Panc1 (cell line): Measurements from ENCODE around the gene RNF130. TPM values are rescaled to one million over a fixed set of nuclear protein-coding genes. Genes with fewer than 3 reads are reported as not detected.
A peak's percentile ranks its signal among the peaks of the same experiment; 100 is the strongest.

Source experiments
- ATAC-seq: fragments of 200-7000 bp; cut with Tn5 transposase; 2 replicates; pipeline ENCODE4 v1.9.1; 2020; ENCODE audit warnings: mild to moderate bottlenecking, moderate library complexity
- BruUV-seq: library from RNA; stranded (reverse); fragments of 400-500 nt; replicated peaks from 2 replicates; lab custom pipeline; 2021; lab: Mats Ljungman, UMichigan
- CTCF ChIA-PET: fragments of 300-600 bp; sonication (Branson Sonifier 250); formaldehyde crosslinking; loops from one replicate; lab custom pipeline; 2022; ENCODE audit warnings: antibody characterized with exemption; lab: Charles Lee
- POLR2A ChIA-PET: fragments of 300-600 bp; sonication (Branson Sonifier 250); formaldehyde crosslinking; loops from one replicate; lab custom pipeline; 2022; ENCODE audit warnings: antibody characterized with exemption; lab: Charles Lee
- DNase-seq: peaks from one replicate; pipeline ENCODE4 v3.0.0-alpha.2; 2010; ENCODE audit warnings: low read depth, low spot score
- H3K27ac ChIP-seq: 2 replicates; pipeline ENCODE4 v1.5.1; 2011; ENCODE audit warnings: mild to moderate bottlenecking, low read length, inconsistent platforms
- H3K27me3 ChIP-seq: fragments of 200-500 bp; sonication (Bioruptor generic); 2 replicates; pipeline ENCODE4 v1.6.0; 2014; ENCODE audit warnings: low read length, inconsistent platforms; ENCODE audit not compliant: control insufficient read depth, insufficient read depth
- H3K36me3 ChIP-seq: fragments of 200-500 bp; sonication (Bioruptor generic); 2 replicates; pipeline ENCODE4 v1.5.1; 2014; ENCODE audit warnings: inconsistent platforms, mild to moderate bottlenecking, low read length, moderate library complexity; ENCODE audit not compliant: control insufficient read depth, insufficient read depth
- H3K4me1 ChIP-seq: 2 replicates; pipeline ENCODE4 v1.5.1; 2011; ENCODE audit warnings: inconsistent platforms, mild to moderate bottlenecking, low read length, moderate library complexity; ENCODE audit not compliant: control insufficient read depth, insufficient read depth
- H3K4me3 ChIP-seq, 2 experiments: 2 replicates each; pipeline ENCODE4 v1.5.1; 2011 to 2012; ENCODE audit warnings: low read depth in 2 of 2, low read length in 2 of 2, mild to moderate bottlenecking in 2 of 2, inconsistent platforms in 1 of 2, moderate library complexity in 1 of 2
- H3K9me3 ChIP-seq: fragments of 200-500 bp; sonication (Bioruptor generic); 2 replicates; pipeline ENCODE4 v1.5.1; 2014; ENCODE audit warnings: low read depth, mild to moderate bottlenecking, inconsistent platforms, low read length, moderate library complexity; ENCODE audit not compliant: control insufficient read depth, insufficient read depth
- CTCF ChIP-seq: fragments of 450-650 bp; IDR thresholded peaks from 2 replicates; pipeline ENCODE4 v1.5.1; 2017; ENCODE audit warnings: mild to moderate bottlenecking
- POLR2AphosphoS5 ChIP-seq: IDR thresholded peaks from 2 replicates; pipeline ENCODE4 v1.6.1; 2012; ENCODE audit warnings: mild to moderate bottlenecking, low read depth, low read length, moderate library complexity
- SIN3A ChIP-seq: IDR thresholded peaks from 2 replicates; pipeline ENCODE4 v1.6.1; 2012; ENCODE audit warnings: low read depth, mild to moderate bottlenecking, low read length, moderate library complexity, borderline replicate concordance; ENCODE audit not compliant: insufficient read depth
- in situ Hi-C: cut with HindIII; loops from 2 replicates; pipeline ENCODE4 v1.10.0; 2016; ENCODE audit warnings: low sequenced_read_pairs, low pct_unique_long_range_greater_than_20kb
- intact Hi-C: fragments of 100-400 bp; cut with micrococcal nuclease; formaldehyde crosslinking; loops from one replicate; pipeline ENCODE4 v1.10.0; 2022; ENCODE audit not compliant: unreplicated experiment
- total RNA-seq: library from RNA; stranded (reverse); gene quantifications from one replicate; pipeline ENCODE4 v1.2.1, GENCODE V29; 2021; ENCODE audit not compliant: unreplicated experiment
- TF ChIP-seq, protein P1 (sequence below), 2 experiments: IDR thresholded peaks; 2 replicates each; pipeline ENCODE4 v1.6.1; 2011 to 2012; ENCODE audit warnings: low read depth in 2 of 2, control low read depth in 1 of 2, low read length in 1 of 2, mild to moderate bottlenecking in 1 of 2, moderate library complexity in 1 of 2; ENCODE audit not compliant: insufficient read depth in 1 of 2

Gene RNF130
- total RNA-seq, 1 experiment from 2014 or later = 73.1 TPM

- BruUV-seq = no TSS peak
- Histone ChIP-seq H3K36me3 (no peaks in the 10 kb centered on the region; the same call in 1 of the 2 replicates), H3K4me3 (peak overlapping the region; percentile 80 to 91), H3K27me3 (no peaks in the 10 kb centered on the region), H3K9me3 (peaks cover 6% of the 10 kb centered on the region; the same call in 1 of the 2 replicates), H3K4me1 (peaks cover 19% of the 10 kb centered on the region), H3K27ac (peak overlapping the region; percentile 88)
- in situ Hi-C loops = no loop called here
- DNase-seq (no peak), ATAC-seq (peak; percentile 67)
- ChIA-PET POLR2A (no interaction called here), CTCF (no interaction called here)
- TF ChIP-seq SIN3A = 0 out of 2 replicates have a peak, but pooled peaks have one; percentile 21
- TF ChIP-seq, protein P1, sequence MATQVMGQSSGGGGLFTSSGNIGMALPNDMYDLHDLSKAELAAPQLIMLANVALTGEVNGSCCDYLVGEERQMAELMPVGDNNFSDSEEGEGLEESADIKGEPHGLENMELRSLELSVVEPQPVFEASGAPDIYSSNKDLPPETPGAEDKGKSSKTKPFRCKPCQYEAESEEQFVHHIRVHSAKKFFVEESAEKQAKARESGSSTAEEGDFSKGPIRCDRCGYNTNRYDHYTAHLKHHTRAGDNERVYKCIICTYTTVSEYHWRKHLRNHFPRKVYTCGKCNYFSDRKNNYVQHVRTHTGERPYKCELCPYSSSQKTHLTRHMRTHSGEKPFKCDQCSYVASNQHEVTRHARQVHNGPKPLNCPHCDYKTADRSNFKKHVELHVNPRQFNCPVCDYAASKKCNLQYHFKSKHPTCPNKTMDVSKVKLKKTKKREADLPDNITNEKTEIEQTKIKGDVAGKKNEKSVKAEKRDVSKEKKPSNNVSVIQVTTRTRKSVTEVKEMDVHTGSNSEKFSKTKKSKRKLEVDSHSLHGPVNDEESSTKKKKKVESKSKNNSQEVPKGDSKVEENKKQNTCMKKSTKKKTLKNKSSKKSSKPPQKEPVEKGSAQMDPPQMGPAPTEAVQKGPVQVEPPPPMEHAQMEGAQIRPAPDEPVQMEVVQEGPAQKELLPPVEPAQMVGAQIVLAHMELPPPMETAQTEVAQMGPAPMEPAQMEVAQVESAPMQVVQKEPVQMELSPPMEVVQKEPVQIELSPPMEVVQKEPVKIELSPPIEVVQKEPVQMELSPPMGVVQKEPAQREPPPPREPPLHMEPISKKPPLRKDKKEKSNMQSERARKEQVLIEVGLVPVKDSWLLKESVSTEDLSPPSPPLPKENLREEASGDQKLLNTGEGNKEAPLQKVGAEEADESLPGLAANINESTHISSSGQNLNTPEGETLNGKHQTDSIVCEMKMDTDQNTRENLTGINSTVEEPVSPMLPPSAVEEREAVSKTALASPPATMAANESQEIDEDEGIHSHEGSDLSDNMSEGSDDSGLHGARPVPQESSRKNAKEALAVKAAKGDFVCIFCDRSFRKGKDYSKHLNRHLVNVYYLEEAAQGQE (IDR thresholded peaks at IDR 0.05; ENCODE audit: insufficient read depth in 1 of 2, low read depth in 2 of 2, low read length in 1 of 2) = no peak
- intact Hi-C loops = no loop called here
Observed at GRCh38 chr5:180070756-180071530, 616 bp downstream of the RNF130 start.

- ChIA-PET CTCF (interaction anchor here (1.4 kb wide), 1 partner anchor 22 kb away, joined by 3 read pairs; no protein-coding TSS in a partner anchor), POLR2A (no interaction called here)
- BruUV-seq = no TSS peak
- no peak for TF ChIP-seq CTCF
- TF ChIP-seq POLR2AphosphoS5 = no peak
- TF ChIP-seq, protein P1 (IDR thresholded peaks at IDR 0.05; ENCODE audit: insufficient read depth in 1 of 2, low read depth in 2 of 2, low read length in 1 of 2) = no peak
- H3K4me1 ChIP-seq = peaks cover 19% of the 10 kb centered on the region
- peak overlapping the region; percentile 88 for H3K27ac ChIP-seq
- peak overlapping the region; percentile 80 to 91 for H3K4me3 ChIP-seq
- intact Hi-C loops = no loop called here
- in situ Hi-C loops = no loop called here
- H3K9me3 ChIP-seq = peaks cover 6% of the 10 kb centered on the region; the same call in 1 of the 2 replicates
- no peak for ATAC-seq
- no peak for DNase-seq
- no peaks in the 10 kb centered on the region; the same call in 1 of the 2 replicates for H3K36me3 ChIP-seq
- no peaks in the 10 kb centered on the region for H3K27me3 ChIP-seq
Observed at GRCh38 chr5:180069589-180070247, 1.8 kb downstream of the RNF130 start.
